Femur (tissue), 1 donor: Measurements from ENCODE around the gene FAM222A.
A peak's percentile ranks its signal among the peaks of the same experiment; 100 is the strongest.

ENCODE experiments used
- DNase-seq: peaks from one replicate; pipeline ENCODE4 v3.0.0-alpha.2; 2017

FAM222A gene

DNA sequence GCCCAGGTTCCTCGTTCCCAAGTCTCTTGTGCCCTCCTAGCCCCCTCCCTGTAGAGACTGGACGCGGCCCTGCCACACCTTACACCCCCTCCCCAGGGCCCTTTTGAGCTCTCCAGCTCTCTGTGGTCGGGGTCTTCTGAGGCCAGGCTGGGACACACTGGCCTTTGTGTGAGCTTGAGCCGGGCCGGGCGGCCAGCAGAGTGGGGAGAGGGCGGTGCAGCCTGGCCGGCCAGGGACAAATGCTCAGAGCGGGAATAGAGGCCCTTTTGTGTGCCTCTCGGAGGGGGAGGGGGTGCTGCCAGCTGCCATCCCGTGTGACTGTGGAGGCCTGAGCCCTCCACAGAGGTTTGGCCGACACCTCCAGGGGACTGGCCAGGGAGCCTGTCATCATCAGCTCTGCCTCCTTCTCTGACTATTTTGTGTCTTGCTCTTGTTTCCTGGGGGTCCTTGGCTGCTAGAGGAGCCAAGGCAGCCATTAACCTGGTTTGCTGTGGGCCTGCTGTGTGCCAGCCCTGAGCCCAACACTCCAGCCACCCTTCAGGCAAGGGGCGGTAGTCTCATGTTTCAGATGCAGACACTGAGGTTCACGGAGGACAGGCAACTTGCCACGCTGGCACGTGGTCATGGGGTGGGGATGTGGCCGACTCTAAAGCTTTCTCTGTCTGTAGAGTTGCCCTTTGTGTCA lies 13.6 kb downstream of the FAM222A start:
- DNase-seq: peak; percentile 72

DNA sequence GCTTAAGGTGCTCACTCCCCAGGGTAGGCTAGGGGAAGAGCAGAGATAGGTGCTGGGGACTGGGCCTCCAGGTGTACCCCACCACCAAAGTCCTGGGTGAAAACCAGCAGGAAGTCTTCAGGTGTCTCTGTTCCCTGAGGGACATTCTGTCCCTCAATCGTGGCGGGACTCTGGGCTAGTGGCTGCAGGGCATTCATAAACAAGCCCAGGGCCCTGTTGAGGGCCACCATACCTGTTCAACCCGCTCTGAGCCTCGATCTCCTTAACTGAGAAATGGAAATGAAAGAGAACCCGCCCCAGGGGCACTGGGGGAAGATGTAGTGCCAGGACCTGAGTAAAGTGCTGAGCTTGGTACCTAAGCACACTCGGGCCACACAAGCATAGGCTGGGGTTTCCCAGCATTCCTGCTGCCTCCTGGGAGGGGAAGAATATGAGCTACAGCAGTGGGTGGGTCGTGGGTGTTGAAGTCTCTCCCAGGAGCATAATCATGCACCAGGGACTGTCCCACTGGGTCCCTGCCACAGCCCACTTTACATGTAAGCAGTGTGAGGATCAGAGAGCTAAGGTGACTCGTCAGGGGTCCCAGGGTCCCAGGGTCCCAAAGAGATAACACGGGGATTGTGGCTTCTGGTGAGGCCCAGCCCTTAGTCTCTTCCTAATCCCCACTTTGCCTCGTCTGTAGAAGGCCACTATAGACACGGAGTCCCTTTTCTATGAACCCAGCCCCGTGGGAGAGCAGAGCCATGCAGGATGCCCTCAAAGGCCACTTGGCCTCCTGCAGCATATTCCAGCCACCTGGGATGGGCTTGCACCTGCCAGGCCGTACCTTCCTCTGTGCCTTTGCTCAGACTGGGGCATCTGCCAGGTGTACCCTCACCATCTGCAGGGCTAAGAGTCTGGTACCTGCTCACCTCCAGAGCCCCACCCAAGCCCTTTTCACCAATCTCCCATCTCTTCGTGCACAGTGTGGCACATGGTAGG lies 14.4 kb downstream of the FAM222A start:
- no peak for DNase-seq

DNA sequence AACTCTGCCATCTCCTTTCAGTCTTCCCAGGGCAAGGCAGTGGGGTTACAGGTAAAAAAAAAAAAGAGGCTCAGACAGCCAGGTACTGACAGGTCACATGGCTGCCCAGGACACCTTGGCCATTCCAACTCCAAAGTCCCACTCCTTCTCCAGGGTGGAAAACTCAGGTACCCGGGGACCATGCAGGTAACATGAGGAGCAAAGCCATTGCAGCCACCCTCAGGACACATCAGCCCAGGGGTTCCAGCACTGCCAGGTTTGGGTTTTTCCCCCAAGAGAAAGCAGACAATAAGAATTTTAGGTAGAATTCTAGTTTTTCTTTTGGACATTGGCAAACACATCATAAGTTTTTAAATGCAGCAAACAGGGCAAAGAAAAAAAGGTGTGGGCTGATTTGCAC lies 15.3 kb downstream of the FAM222A start:
- DNase-seq: no peak

DNA sequence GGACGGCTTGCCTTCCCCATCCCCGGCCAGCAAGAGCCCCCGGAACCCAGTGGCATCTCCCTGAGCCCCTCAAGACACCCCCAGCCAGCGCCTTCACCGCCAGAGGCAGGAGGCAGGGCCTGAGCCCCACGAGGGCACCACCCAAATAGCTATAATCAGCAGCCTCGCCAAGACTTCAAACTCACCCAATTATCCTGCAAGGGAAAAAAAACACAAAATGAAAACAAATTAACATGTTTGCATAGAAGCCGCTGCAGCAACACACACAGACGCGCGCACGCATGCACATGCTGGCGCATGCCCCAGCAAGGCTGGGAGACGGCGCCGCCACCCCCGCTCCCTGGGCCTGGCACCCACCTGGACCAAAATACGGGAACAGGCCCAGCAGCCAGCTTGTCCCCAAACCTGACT lies 15.8 kb downstream of the FAM222A start:
- DNase-seq: no peak

DNA sequence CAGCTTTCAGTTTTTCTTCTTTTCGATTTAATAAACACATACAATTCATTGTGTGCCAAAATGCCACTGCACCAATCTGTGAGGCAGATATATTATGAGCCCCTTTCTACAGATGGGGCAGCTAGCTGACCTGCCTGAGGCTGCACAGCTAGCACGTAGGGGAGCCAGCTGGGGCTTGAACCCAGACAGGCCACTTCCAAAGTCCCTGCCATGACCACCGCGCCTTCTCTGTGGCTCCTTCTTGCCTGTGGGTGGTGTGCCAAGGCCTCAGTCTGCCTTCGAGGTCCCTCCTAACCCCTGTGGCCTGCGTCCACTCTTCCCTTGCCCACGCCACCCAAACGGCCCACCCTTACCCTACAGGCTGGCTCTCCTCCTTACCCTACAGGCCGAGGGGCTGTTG lies 16.2 kb downstream of the FAM222A start:
- DNase-seq: no peak

DNA sequence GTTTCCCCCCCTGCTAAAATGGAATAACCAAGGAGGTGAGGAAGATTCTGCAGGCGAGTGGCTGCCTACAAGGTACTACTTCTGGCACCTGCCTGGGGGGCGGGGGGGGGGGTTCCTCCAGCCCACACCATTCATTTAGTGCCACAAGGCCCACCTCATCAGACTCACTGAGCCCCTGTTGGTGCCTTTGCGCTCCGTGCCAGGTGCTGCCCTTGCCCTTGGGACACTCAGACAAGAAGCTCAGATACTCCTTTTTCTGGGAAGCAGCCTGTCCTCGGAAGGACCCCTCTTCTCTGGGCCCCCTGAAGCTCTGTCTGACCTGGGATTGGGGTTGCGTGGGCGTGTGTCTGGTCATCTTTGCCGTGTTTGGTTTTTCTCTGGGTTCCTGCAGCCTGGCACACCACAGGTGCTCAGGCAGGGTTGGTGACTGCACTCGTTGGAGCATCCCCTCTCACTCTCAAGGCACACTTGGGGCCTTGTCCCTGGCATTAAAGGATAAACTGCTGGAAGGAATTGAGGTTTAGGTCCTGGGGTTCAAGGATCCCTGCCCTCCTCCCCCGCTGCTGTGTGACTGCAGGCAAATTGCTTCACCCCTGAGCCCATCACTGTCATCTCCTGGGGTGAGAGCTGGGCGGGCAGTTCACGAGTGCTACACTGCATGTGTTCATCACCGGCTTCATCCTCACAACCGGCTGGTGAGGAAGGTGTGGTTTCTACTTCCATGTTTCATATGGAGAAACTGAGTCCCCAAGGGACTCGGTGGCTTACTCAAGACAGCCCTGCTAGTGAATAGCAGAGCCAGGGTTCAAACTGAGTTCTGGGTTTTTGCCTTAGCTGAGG lies 16.9 kb downstream of the FAM222A start:
- DNase-seq: peak; percentile 9

DNA sequence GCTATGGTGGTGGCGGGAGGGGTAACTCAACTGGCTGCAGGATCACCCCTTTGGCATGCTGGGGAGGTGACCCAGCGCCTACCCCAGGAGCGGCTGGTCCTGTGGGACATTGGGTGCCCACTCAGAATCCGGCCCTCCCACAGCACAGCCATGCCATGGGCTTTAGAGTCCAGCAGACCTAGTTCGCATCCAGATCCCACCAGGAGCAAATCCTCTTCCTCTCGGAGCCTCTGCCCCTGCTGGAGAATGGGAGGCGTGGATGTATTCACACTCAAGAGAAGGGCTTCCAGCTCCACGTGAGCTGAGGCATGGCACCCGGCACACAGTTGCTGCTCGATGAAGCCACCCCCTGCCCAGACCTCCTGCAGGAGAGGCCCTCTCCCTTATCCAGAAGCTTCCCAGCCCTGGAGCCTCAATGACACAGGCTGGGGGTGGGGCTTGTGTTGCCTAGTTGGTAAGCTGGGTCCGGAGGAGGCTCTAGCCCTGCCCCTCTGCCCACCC lies 17.7 kb downstream of the FAM222A start:
- peak; percentile 8 for DNase-seq

DNA sequence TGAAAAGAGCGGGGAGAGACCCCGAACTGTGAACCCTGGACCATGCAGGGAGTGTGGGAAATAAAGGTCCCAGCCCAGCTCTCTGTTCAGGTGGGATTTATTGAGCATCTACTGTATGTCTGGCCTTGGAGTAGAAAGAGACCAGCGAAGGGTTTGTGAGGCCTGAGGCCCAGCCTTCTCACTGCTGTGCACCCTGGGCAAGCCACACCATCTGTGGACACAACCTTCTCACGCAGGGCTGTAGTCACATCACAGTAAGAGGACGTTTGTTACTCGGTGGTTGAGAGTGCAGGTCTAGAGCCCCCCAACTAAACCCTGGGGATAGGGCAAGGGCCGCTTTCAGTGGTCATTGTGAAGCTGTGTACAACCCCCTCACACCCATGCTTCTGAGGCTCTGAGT lies 18.2 kb downstream of the FAM222A start:
- no peak for DNase-seq

DNA sequence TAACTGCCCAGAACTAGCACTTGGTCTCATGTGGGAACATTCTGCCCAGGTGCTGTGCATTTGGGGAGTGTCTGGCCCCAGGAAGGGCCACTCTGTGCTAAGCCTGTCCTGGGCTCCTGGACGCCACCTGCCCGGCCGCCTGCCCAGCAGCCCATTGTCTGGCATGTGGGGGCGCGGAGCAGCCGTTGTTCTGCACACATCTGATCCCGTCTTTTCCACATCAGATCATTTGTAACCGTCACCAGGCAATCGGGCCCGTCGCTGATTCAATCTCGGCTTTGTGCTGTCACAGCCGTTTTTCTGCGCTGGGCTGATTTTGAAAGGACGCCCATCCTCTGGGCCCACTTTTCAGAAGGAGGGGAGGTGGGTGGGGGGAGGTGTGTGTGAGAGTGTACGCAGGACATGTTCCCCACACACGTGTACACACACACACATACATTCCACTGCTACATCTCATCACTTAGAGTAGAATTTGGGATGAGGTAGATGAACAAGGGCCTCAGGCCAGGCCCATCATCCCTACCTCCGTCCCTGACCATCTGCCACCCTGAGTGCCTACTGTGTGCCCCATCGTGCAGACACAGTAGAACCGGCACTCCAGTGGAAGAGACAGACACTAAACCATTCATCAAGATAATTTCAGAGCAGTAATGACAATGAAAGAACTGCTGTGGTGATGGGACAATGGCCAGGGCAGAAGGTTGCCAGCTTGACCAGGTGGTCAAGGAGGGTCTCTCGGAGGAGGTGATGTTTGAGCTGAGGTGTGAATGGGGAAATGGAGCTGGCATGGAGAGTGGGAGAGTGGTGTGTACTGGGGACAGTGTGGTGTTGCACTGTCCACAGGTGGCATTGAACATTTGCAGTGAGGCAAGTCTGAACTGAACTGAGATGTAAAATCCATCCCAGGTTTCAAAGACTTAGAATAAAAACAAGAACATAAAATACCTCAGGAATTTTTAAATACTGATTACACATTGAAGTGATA lies 19.0 kb downstream of the FAM222A start:
- DNase-seq: peak; percentile 6

DNA sequence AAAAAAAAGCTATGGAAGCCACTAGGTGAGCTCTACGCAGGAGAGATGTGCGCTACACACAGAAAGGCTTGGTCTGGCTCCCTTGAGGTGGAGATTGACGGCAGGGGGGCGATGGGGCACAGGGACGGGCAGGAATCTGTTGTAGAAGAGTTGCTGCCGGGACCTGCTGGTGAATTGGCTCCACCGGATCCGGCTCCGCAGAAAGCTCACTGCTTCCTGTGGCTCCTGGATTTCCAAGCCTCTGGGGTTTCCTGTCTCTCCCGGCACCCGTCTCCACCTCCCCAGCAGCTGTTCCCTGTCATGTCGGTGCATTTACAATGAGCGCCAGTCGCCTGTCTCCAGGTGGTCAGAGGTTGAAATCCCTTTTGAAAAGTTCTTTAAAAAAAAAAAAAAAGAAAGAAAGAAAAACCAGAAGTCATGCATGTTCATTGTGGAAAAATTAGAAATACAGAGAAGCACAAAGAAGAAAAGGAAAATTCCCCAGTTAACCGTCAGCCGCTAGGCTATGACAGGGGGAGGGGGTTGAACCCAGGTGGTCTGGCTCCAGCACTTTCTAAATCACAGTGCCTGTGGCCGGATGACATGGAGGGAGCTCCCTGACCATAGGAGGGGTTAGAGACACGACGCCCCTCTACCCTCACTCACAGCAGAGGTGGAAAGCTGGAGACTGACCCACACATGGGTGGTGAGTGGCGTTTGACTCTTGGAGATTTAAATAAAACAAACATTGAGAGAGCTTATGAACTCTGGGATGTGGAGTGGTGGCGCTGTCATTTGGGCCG lies 20.8 kb downstream of the FAM222A start:
- peak; percentile 34 for DNase-seq

DNA sequence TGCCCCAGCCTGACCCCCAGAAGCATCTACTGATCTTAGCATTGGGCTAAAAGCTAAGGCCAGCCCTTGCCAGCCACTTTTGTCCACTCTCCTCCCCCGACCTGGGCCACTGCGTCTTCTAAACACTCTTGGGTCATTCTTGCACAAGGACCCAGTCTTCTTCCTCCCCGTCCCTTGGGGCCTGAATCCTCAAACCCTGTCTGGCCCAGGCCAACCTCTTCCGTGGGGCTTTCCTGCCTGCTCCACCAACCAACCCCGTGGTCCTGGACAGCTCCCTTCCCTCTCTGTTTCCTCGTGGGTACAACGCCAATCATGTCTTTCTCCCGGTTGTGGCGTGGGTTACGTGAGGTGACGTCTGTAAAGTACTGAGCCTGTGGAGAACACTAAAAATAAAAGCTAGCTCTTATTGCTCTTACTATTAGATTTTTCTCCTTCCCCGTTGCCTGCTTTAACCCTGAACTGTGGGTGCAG lies 21.5 kb downstream of the FAM222A start:
- no peak for DNase-seq

DNA sequence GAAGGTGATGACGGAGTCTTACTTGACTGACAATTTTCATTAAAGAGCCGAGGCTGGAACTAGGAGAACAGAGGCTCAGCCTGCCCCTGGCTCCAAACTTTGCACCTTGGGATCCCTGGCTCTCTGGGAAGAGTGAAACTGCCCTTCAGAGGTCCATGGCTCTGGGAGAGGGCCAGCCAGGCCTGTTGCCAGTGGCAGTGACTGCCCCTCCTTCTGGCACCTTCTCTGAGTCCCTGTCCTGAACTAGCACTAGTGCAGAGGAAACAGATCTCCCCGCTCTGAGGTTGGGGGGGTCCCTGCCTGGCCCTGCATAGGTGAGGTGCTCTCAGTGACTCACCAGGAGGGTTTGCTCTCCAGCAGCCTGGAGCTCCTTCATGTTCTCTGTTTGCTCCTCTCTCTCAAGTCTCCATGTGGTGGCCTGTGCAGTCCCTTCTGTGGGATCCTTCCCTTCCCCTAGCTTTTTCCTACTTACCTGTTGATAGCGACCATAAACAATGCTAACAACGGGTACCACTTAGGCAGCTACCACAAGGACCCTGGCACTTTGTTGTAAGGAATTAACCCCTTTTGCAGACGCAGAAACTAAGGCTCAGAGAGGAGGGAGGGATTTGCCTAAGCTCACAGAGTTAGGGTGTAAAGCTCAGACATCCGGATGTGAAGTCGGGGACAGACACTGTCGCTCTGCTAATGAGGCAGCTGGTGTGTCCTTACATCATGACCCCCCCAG lies 22.4 kb downstream of the FAM222A start:
- DNase-seq: peak; percentile 11

DNA sequence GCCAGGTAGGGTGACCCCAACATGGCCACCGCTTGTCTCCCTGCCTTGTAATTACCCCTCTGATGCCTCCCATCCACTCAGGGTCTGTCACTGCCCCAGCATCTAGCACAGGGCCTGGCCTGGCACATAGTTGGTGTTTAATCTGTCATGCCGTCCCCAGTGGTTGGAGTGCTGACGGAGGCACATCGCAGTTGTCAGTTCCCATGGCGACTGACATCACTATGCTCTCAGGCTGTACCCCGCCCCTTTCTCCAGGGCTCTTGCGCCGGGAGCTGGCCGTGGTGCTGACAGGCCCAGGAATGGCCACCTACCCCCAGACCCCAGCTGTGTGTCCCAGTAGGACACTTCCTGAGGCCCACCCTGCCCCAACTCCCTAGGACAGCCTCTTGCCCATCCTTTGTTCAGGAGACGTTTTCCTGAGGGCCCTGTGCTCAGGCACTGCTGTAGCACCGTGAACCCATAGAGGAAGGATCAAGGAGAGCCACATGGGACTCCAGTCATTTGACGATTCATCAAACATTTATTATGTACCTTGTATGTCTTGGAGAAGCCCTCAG lies 23.0 kb downstream of the FAM222A start:
- peak; percentile 76 for DNase-seq

DNA sequence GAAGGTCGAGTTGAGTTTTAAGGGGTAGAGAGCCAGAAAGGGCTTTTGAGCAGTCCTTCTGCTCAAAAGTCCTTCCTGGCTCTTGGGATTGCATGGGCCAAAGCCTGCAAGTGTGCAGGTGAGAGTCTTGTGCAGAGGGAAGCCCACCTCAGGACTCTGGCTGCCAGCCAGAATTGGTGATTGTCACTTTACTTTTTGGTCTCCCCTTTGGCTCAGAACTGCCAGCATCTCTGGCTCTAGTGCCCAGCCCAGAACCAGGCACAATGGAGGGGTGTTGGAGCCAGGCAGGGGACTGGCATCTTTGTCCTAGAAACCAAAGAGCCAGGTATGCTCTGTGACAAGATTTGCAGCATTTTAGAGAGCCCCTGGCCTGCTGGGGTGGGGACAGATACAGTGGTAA lies 23.5 kb downstream of the FAM222A start:
- peak; percentile 3 for DNase-seq

DNA sequence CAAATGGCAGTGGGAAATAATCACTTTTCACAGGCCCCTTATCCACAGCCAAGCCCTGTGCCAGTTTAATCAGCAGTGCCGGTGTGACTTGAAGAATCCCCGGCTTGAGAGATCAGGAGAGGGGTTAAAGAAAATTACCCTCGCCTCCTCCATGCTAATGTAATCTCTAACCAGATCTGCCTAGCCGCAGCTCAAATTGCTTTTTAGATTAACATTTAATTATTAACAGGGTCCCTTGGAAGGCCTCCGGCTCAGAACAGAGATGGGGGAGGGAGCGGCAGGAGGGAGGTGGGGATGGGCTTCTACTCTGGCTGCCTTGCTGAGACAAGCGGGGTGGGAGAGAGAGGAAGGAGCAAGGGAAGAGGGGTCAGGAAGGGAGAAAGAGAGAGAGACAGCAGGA lies 24.0 kb downstream of the FAM222A start:
- peak; percentile 9 for DNase-seq

DNA sequence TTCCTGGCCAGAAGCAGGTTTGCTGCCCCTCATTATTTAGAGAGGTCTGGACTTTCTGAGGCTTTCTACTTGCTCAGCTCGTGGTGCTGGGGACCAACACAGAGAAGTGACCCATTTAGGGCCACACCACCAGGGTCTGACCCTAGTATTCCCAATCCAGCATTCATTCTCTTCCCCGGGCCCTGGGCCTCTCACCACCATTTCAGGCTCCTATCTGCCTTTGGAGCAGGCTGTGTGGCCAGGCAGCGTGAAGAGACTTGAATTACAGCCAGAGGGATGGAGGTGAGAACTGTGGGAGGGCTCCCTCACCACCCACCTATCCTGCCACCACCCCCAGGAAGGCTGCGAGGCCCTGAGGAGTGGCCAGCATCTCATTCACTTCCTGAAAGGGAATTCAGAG lies 24.6 kb downstream of the FAM222A start:
- DNase-seq: peak; percentile 3

DNA sequence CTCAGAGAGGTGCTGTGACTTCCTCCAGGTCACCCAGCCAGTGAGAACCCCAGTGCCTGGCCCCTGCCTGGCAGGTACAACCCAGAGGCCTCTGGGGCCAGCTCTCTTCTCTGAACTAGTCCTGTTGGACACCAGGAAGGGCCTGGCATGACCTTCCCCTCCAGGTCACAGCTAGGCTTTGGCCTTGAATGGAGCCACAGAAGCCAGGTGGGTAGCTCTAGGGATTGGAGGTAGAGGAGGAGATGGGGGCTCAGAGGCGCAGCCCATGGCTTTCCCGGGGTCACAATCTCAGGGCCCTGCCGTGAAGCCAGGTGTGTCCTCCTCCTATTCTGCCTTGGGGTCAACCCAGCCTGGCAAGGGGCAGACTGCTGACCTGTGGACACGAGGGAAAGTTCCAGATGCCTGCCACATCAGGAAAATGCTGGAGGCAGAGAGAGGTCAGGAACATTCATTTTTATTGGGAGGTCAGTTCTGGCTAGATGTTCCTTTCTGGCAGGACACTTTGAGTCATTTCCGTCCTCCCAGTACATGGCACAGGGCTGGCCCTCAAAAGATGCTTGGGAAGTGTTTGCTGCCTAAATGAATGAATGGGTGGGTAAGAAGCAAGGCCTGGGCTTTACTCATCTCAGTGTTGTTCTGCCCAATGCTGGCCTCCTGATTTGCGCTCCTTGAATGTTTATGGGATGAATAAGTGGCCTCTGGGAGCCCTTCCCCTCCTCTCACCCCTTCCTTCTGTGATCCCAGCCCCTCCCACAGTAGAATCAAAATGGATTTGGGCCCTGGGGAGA lies 25.4 kb downstream of the FAM222A start:
- DNase-seq: peak; percentile 9
